Psoas muscle (tissue), 8 donors: Measurements from ENCODE around the gene FBXO46. TPM values are rescaled to one million over a fixed set of nuclear protein-coding genes. Genes with fewer than 3 reads are reported as not detected.
"Not testable (repeated sequence)": the region's sequence is repeated elsewhere in the genome, so short reads cannot be mapped to it uniquely, and the experiment has no call there.

ENCODE experiments used
- ATAC-seq, 4 donors: fragments of 200-7000 bp; cut with Tn5 transposase; one replicate each; pipeline ENCODE4 v1.9.1; 2020; ENCODE audit warnings: moderate library complexity in 3 of 4, mild to moderate bottlenecking in 2 of 4
- DNase-seq, 2 donors: peaks; one replicate each; pipeline ENCODE4 v3.0.0-alpha.2; 2020
- H3K27ac ChIP-seq: fragments of 200-600 bp; one replicate; pipeline ENCODE4 v1.8.0; 2022
- H3K27me3 ChIP-seq, 3 donors: fragments of 200-600 bp in 1 of 3; one replicate each; pipeline versions ENCODE4 v1.6.1 to v1.8.0; 2013 to 2022; ENCODE audit warnings: low read length in 2 of 3, mild to moderate bottlenecking in 2 of 3, moderate library complexity in 1 of 3; ENCODE audit not compliant: insufficient read depth in 3 of 3
- H3K36me3 ChIP-seq, 2 donors: fragments of 200-600 bp in 1 of 2; one replicate each; pipeline versions ENCODE4 v1.6.1 to v1.8.0; 2013 to 2022; ENCODE audit warnings: low read depth in 1 of 2, mild to moderate bottlenecking in 1 of 2, moderate library complexity in 1 of 2; ENCODE audit not compliant: insufficient read depth in 1 of 2
- H3K4me1 ChIP-seq: fragments of 200-600 bp; one replicate; pipeline ENCODE4 v1.8.0; 2022
- H3K4me3 ChIP-seq: fragments of 200-600 bp; one replicate; pipeline ENCODE4 v1.8.0; 2022; ENCODE audit warnings: mild to moderate bottlenecking
- H3K9me3 ChIP-seq: fragments of 200-600 bp; one replicate; pipeline ENCODE4 v1.8.0; 2022
- WGBS, 3 donors: extraction: QIAGEN DNeasy Blood & Tissue Kit; methylation state at CpG; one replicate each; pipeline versions ENCODE4 v1.1.6 to v1.1.7; 2013; 5-methylcytosine and 5-hydroxymethylcytosine counted together
- intact Hi-C, 2 donors: fragments of 100-400 bp; cut with DNase I; formaldehyde crosslinking; loops; one replicate each; pipeline versions ENCODE4 v1.11.0 to v1.14.2; 2022
- polyA plus RNA-seq, 3 donors: library from polyadenylated mRNA; stranded (reverse); fragments of 200-250 nt; gene quantifications; one replicate each; pipeline ENCODE4 v1.2.3, GENCODE V29; 2013
- total RNA-seq, 4 donors: library from RNA; stranded (reverse); fragmentation: NEBNext Ultra II Directional in 2 of 4; extraction: Animal tissue kit (Norgen Biotek cat#: 25700) in 2 of 4; gene quantifications; one replicate each; pipeline versions ENCODE4 v1.2.1 to v1.2.4, GENCODE V29; 2021 to 2023
- TF ChIP-seq, protein P1 (sequence below): fragments of 200-600 bp; IDR thresholded peaks from one replicate; pipeline ENCODE4 v1.8.0; 2022; ENCODE audit warnings: antibody characterized with exemption
- donor health status: healthy with polysubstance abuse.
- donor health status: DM: no; HTN: no; CAD: no; lungs with moderate emphysema.
- donor health status: Bipolar disorder and iron deficiency.
- donor health status: healthy.
- donor health status: DM: yes; HTN: yes; CAD: no.
- donor health status: DM: no; HTN: no; CAD: no.
- donor health status: DM: no; HTN: no; CAD: no.
- donor health status: DM: yes; HTN: yes; CAD: no.

Gene FBXO46
- total and polyA plus RNA-seq, 7 donors, result 4.6 to 13.0 (median 9.5) TPM

GRCh38 chr19:45752639-45753038, 21.9 kb upstream of the FBXO46 start:
- Histone ChIP-seq H3K9me3 (no peaks in the 10 kb centered on the region), H3K27me3 (no peaks in the 10 kb centered on the region), H3K4me3 (no peak overlapping the region), H3K36me3 (no peaks in the 10 kb centered on the region), H3K27ac (no peak overlapping the region), H3K4me1 (no peaks in the 10 kb centered on the region)
- TF ChIP-seq, protein P1, sequence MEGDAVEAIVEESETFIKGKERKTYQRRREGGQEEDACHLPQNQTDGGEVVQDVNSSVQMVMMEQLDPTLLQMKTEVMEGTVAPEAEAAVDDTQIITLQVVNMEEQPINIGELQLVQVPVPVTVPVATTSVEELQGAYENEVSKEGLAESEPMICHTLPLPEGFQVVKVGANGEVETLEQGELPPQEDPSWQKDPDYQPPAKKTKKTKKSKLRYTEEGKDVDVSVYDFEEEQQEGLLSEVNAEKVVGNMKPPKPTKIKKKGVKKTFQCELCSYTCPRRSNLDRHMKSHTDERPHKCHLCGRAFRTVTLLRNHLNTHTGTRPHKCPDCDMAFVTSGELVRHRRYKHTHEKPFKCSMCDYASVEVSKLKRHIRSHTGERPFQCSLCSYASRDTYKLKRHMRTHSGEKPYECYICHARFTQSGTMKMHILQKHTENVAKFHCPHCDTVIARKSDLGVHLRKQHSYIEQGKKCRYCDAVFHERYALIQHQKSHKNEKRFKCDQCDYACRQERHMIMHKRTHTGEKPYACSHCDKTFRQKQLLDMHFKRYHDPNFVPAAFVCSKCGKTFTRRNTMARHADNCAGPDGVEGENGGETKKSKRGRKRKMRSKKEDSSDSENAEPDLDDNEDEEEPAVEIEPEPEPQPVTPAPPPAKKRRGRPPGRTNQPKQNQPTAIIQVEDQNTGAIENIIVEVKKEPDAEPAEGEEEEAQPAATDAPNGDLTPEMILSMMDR, result no peak
- no peak for ATAC-seq
- 93 to 94% (median 93%) methylated on average over 12 of the region's 12 CpGs for WGBS, 3 donors
- intact Hi-C loops, result no loop called here
- no peak for DNase-seq

DNA sequence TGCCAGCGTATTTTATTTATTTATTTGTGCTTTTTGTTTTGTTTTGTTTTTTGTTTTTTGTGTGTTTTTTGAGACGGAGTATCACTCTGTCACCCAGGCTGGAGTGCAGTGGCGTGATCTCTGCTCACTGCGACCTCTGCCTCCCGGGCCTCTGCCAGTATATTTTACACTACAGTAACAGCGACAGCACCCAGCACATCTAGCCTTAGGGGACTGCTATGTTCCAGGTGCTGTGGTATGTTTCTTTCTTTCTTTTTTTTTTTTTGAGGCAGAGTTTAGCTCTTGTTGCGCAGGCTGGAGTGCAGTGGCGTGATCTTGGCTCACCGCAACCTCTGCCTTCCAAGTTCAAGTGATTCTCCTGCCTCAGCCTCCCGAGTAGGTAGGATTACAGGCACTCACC, 20.8 kb upstream of the FBXO46 start:
- H3K36me3 ChIP-seq, intact Hi-C loops, DNase-seq, ATAC-seq, H3K4me3 ChIP-seq, H3K4me1 ChIP-seq, H3K27me3 ChIP-seq, H3K27ac ChIP-seq, H3K9me3 ChIP-seq: not testable (repeated sequence)
- 88 to 89% (median 89%) methylated on average over 10 of the region's 10 CpGs for WGBS, 3 donors

GRCh38 chr19:45747513-45747912, 16.8 kb upstream of the FBXO46 start:
- TF ChIP-seq, protein P1, result no peak
- WGBS, 3 donors, result 82 to 85% (median 84%) methylated on average over 5 of the region's 5 CpGs

DNA sequence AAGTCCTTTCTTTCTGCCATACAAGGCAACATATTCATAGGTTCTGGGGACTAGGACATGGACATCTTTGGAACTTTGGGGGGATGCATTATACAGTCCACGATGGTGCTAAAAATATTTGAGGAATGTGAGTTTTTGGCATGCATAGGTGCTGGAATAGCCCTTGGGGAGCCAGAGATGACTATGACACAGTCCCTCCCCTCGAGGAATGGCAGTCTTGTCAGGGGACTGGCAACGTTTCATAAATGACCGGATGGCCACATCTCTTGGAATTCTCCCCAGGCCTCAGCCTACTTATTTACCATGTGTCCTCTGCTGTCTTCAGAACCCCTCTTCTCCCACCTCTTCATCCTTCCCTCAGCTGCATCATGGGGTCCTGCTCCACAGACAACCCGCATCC, 16.2 kb upstream of the FBXO46 start:
- WGBS, 3 donors, result 53 to 78% (median 54%) methylated on average over 5 of the region's 5 CpGs
- TF ChIP-seq, protein P1, result no peak
- no peak for DNase-seq
- Histone ChIP-seq H3K27ac (no peak overlapping the region), H3K9me3 (no peaks in the 10 kb centered on the region), H3K4me1 (no peaks in the 10 kb centered on the region), H3K36me3 (no peaks in the 10 kb centered on the region), H3K4me3 (no peak overlapping the region), H3K27me3 (no peaks in the 10 kb centered on the region)
- intact Hi-C loops, result no loop called here
- no peak for ATAC-seq

More at GRCh38 chr19:45747513-45747912, 16.8 kb upstream of the FBXO46 start:
- ATAC-seq, result no peak
- intact Hi-C loops, result no loop called here
- Histone ChIP-seq H3K9me3 (no peaks in the 10 kb centered on the region), H3K4me3 (no peak overlapping the region), H3K4me1 (no peaks in the 10 kb centered on the region), H3K36me3 (no peaks in the 10 kb centered on the region), H3K27me3 (no peaks in the 10 kb centered on the region), H3K27ac (no peak overlapping the region)
- DNase-seq, result no peak

- TF ChIP-seq, protein P1, result no peak
- ATAC-seq, result no peak
- WGBS, 3 donors, result 53 to 71% (median 59%) methylated on average over 6 of the region's 6 CpGs
- intact Hi-C loops, result no loop called here
- no peak overlapping the region for H3K27ac ChIP-seq
- DNase-seq, result no peak
- H3K4me1 ChIP-seq, result no peaks in the 10 kb centered on the region
- no peak overlapping the region for H3K4me3 ChIP-seq
- H3K27me3 ChIP-seq, result no peaks in the 10 kb centered on the region
- no peaks in the 10 kb centered on the region for H3K36me3 ChIP-seq
- H3K9me3 ChIP-seq, result no peaks in the 10 kb centered on the region
Observed at GRCh38 chr19:45745606-45746005, 14.9 kb upstream of the FBXO46 start.
